Fibroblast of mammary gland (primary cell): ENCODE results near the gene FAM234B.
"Not testable (repeated sequence)": the region's sequence is repeated elsewhere in the genome, so short reads cannot be mapped to it uniquely, and the experiment has no call there.

Source experiments
- DNase-seq: peaks from one replicate; pipeline ENCODE4 v3.0.0-alpha.2; 2010; ENCODE audit warnings: low read depth
- H3K4me3 ChIP-seq: 2 replicates; pipeline ENCODE4 v1.5.1; 2011; ENCODE audit warnings: low read depth, mild to moderate bottlenecking, low read length, moderate library complexity; ENCODE audit not compliant: control insufficient read depth
- CTCF ChIP-seq: conservative IDR thresholded peaks from 2 replicates; pipeline ENCODE4 v1.5.1; 2011; ENCODE audit warnings: low read depth, low read length, inconsistent platforms; ENCODE audit not compliant: control insufficient read depth, insufficient read depth

The FAM234B gene

GRCh38 chr12:13028825-13029570 is 15.2 kb upstream of the FAM234B start:
- DNase-seq, result no peak
- H3K4me3 ChIP-seq, result no peak overlapping the region
- no peak for TF ChIP-seq CTCF

DNA sequence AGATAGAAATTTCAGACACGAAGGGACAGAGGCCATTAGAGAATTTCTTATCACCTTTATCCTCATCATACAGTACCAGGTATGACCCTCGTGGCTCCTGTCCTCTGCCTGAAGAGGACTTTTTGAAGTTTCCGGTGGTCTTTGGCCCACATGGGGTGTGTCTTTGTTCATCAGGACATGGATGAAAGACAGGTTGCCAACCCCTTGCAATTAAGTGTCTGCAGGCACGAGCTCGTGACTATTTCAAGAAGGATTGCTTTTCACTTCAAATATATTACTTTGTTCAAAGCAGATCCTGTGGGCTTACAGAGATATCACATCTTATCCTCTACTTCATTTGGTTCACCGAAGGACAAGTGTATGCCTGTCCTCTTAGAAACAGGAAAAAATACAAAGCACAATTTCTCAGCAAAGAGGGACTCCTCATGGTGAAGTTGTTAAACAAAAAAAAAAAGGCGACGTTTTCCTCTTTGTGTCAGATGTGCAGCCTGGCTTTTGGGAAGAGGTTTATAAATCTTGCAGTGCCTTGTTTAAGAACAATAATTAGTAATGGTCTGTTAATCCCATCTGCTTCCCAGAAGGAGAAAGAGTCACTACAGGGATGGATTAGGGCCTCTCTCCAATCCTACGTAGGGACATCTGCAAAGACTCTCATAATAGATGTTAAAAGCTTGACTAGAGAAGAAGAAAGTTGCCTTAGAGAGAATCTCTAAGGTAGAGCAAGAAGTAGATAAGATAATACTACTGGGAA is 13.5 kb upstream of the FAM234B start:
- no peak for TF ChIP-seq CTCF

GRCh38 chr12:13032164-13032563 is 12.0 kb upstream of the FAM234B start:
- H3K4me3 ChIP-seq, result no peak overlapping the region
- no peak for TF ChIP-seq CTCF
- DNase-seq, result no peak

More for the DNA sequence above, 13.5 kb upstream of the FAM234B start:
- no peak overlapping the region for H3K4me3 ChIP-seq
- no peak for DNase-seq

DNA sequence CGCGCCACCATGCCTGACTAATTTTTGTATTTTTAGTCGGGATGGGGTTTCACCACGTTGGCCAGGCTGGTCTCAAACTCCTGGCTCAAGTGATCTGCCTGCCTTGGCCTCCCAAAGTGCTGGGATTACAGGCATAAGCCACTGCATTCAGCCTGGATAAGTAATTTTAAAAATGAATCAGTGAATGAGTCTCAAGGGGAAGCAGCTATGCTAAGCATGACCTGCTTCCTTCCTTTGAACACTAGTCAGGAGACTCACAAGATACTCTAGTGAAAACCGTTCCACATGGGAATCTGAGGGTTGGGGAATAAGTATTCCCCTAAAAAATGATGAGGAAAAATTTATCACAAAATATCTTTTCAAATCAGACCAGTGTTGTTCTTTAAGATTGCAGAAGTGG is 10.7 kb upstream of the FAM234B start:
- TF ChIP-seq CTCF, result no peak
- H3K4me3 ChIP-seq, result no peak overlapping the region
- peak; percentile 64 for DNase-seq

- not testable (repeated sequence) for DNase-seq, H3K4me3 ChIP-seq
Observed at GRCh38 chr12:13035335-13035734, 8.8 kb upstream of the FAM234B start.

DNA sequence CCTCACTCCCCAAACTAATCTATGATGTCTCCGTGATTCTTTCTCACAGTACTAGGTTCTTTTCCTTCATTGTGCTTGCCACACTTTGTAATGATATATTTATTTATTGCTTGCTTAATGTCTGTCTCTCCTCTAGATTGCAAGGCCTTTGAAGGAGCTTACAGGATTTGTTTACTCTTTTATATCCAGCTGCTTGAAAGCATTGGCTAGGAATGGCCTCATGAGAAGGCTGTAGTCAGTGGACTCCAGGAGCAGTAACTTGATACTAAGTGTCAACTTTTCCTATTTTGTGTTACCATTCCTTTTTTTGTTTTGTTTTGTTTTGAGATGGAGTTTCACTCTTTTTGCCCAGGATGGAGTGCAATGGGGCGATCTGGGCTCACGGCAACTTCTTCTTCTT is 7.3 kb upstream of the FAM234B start:
- DNase-seq, result no peak
- H3K4me3 ChIP-seq, result no peak overlapping the region
- TF ChIP-seq CTCF, result no peak

DNA sequence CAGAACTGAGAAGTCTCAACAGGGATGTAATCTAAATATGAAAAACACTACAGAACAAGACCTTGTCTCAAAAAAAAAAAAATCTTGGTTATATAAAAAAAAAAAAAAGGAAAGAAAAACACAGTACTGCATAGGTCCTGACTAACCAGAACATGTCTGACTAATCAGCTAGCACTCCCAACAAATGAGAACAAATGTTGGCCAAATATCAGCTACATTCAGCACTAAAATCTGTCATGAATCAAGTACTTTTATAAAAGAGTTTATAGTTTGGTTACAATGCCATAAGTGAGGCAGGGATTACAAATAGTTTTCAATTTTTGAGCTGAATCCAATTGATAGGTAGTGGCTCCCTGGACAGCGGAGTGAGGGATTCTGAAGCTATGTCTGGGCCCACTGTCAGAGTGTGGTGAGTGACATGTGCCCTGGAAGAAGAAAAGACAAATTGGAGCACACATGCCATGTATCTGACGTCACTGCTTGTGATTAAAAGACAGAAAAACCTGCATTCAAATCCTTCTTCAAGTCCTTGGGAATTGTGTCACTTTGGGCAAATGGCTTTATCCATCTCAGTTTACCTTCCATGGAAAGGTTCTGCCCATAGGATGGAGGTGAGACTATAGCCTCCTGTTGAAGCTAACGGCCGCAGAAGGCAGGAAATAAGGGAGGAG is 5.6 kb upstream of the FAM234B start:
- no peak for TF ChIP-seq CTCF

More for the DNA sequence above, 5.6 kb upstream of the FAM234B start:
- H3K4me3 ChIP-seq, result no peak overlapping the region
- peak; percentile 93 for DNase-seq
